GM12875 (cell line): ENCODE data around the gene CIDEC.
"Not testable (repeated sequence)": the region's sequence is repeated elsewhere in the genome, so short reads cannot be mapped to it uniquely, and the experiment has no call there.

Experiments
- H3K4me3 ChIP-seq: one replicate; pipeline ENCODE4 v1.5.1; 2011; ENCODE audit warnings: low read depth, low read length, control low read depth
- CTCF ChIP-seq: IDR thresholded peaks from 2 replicates; pipeline ENCODE4 v1.5.1; 2011; ENCODE audit warnings: low read depth, mild to moderate bottlenecking, control low read depth, inconsistent platforms, low read length, moderate library complexity, borderline replicate concordance; ENCODE audit not compliant: insufficient read depth

Gene CIDEC

DNA sequence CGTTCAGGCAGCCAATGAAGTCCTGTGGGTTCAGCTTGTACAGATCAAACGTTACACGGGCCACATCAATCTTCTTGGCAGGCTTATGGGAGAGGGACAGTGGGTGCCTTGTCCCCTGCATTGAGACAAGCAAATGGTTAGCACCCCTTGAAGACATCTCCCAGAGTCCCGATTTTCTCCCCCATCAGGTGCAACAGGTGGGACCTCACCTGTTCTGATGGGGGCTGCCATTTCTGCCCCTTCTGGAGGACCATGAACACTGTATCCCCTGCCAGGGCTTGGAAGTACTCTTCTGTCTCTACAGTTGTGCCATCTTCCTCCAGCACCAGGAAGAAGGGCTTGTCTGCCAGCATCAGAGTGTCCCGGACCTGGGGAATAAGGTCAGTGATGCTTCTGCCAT is 10.1 kb downstream of the CIDEC start:
- H3K4me3 ChIP-seq, result no peak overlapping the region
- no peak for TF ChIP-seq CTCF

DNA sequence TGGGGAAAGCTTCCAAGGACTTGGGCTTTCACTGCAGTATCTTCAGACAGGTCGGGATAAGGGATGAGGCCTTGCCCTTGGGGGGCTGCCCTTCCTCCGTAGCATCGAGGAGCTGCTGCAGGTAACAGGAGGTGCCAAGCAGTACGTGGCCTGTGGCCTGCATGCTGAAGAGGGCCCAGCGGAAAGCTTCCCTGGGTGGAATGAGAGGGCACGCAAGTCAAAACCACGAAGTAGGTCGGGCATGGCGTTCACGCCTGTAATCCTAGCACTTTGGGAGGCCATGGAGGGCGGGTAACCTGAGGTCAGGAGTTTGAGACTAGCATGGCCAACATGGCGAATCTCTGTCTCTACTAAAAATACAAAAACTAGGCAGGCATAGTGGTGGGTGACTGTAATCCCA is 12.9 kb downstream of the CIDEC start:
- TF ChIP-seq CTCF, result no peak
- no peak overlapping the region for H3K4me3 ChIP-seq

DNA sequence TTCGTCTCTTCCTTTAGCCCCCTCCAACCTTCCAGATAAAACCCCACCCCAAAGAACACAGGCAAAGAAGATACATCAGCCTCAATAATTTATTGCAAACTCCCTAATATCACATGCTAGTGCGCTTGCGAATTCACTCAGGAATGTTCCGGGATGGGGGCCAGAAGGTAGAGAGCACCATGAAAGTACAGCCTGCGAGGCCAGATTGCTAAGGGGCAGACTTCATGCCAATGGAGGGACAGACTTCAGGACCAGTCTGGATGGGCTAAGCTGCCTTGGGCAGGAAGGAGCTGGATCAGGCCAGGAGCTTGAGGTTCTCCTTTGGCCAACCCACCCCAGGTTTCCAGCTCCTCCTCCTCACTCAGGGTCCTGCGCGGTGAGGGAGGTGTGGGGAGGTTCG is 13.4 kb downstream of the CIDEC start:
- H3K4me3 ChIP-seq, result no peak overlapping the region

GRCh38 chr3:9865125-9865637 is 14.9 kb downstream of the CIDEC start:
- not testable (repeated sequence) for H3K4me3 ChIP-seq

More for the DNA sequence above, 13.4 kb downstream of the CIDEC start:
- TF ChIP-seq CTCF, result no peak

- H3K4me3 ChIP-seq, result no peak overlapping the region
- no peak for TF ChIP-seq CTCF
Measured at GRCh38 chr3:9864200-9864927, 15.7 kb downstream of the CIDEC start.

DNA sequence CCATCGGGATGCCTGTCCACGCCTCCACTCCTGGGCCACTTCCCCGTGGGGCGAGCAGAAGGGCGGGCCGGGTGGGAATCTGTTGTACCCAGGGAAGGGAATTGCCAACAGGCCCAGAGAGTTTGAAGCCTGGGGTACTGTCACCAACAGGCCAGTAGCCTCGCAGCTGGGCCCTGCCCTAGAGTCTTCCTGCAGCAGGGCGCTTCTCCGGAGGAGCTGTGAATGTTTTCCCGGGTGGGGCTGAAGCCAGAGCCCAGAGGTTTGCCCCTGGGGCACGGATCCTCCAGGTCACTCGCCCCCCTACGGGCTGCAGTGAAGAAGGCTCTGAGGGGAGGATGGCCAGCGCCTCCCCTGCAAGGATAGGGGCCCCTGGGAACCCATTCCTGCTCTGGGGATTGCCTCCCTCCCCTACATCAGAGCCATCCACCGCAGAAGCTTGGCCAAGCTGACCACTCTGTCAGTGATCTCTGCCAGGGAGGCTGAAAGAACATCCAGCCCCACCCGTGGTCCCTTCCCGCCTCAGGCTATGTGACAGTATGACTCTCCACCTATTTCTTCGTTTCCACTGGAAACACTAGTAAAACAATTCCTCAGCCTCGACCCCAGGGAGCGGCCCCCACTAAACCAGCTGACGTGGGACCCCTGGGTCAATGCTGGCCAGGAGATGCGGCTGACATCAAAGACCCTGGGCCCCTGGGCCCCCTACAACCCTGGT is 16.8 kb downstream of the CIDEC start:
- no peak for TF ChIP-seq CTCF
- no peak overlapping the region for H3K4me3 ChIP-seq

- no peak overlapping the region for H3K4me3 ChIP-seq
Measured at GRCh38 chr3:9862391-9863057, 17.5 kb downstream of the CIDEC start.

More at GRCh38 chr3:9862391-9863057, 17.5 kb downstream of the CIDEC start:
- TF ChIP-seq CTCF, result no peak
